WTC11 (cell line): ENCODE data around the gene PGM2. TPM values are rescaled to one million over a fixed set of nuclear protein-coding genes. Genes with fewer than 3 reads are reported as not detected.

Source experiments
- AFF4 ChIP-seq: sonication (generic); formaldehyde crosslinking; IDR thresholded peaks from 2 replicates; pipeline ENCODE4 v1.8.1; 2023; ENCODE audit warnings: mild to moderate bottlenecking, missing genetic modification reagents, borderline replicate concordance
- ATF2 ChIP-seq: sonication (generic); formaldehyde crosslinking; IDR thresholded peaks from 2 replicates; pipeline ENCODE4 v1.8.1; 2022; ENCODE audit warnings: low read depth, missing genetic modification reagents, borderline replicate concordance
- ATF3 ChIP-seq: sonication (generic); formaldehyde crosslinking; conservative IDR thresholded peaks from 2 replicates; pipeline ENCODE4 v1.8.1; 2022; ENCODE audit warnings: mild to moderate bottlenecking, missing genetic modification reagents
- CBFB ChIP-seq: sonication (generic); formaldehyde crosslinking; IDR thresholded peaks from 2 replicates; pipeline ENCODE4 v1.8.1; 2022; ENCODE audit warnings: mild to moderate bottlenecking, low read depth, missing genetic modification reagents
- CREM ChIP-seq: sonication (generic); formaldehyde crosslinking; IDR thresholded peaks from 2 replicates; pipeline ENCODE4 v1.8.1; 2022; ENCODE audit warnings: mild to moderate bottlenecking, missing genetic modification reagents, moderate library complexity
- E2F5 ChIP-seq: sonication (generic); formaldehyde crosslinking; IDR thresholded peaks from 2 replicates; pipeline ENCODE4 v1.8.1; 2022; ENCODE audit warnings: mild to moderate bottlenecking, moderate library complexity, missing genetic modification reagents
- FOXP1 ChIP-seq: sonication (generic); formaldehyde crosslinking; IDR thresholded peaks from 2 replicates; pipeline ENCODE4 v1.8.0; 2022; ENCODE audit warnings: missing genetic modification reagents, mild to moderate bottlenecking, moderate library complexity, borderline replicate concordance
- GABPB1 ChIP-seq: sonication (generic); formaldehyde crosslinking; IDR thresholded peaks from 2 replicates; pipeline ENCODE4 v1.8.1; 2023; ENCODE audit warnings: mild to moderate bottlenecking, missing genetic modification reagents
- MAX ChIP-seq: sonication (generic); formaldehyde crosslinking; IDR thresholded peaks from 2 replicates; pipeline ENCODE4 v1.8.0; 2022; ENCODE audit warnings: mild to moderate bottlenecking, missing genetic modification reagents
- PRDM15 ChIP-seq: sonication (generic); formaldehyde crosslinking; IDR thresholded peaks from 2 replicates; pipeline ENCODE4 v1.8.0; 2022; ENCODE audit warnings: missing genetic modification reagents
- TEAD1 ChIP-seq: sonication (generic); formaldehyde crosslinking; IDR thresholded peaks from 2 replicates; pipeline ENCODE4 v1.8.0; 2022; ENCODE audit warnings: mild to moderate bottlenecking, missing genetic modification reagents
- TEAD4 ChIP-seq: sonication (generic); formaldehyde crosslinking; IDR thresholded peaks from 2 replicates; pipeline ENCODE4 v1.8.0; 2022; ENCODE audit warnings: mild to moderate bottlenecking, missing genetic modification reagents
- USF2 ChIP-seq: sonication (generic); formaldehyde crosslinking; IDR thresholded peaks from 2 replicates; pipeline ENCODE4 v1.8.1; 2023; ENCODE audit warnings: mild to moderate bottlenecking, missing genetic modification reagents, moderate library complexity
- ZNF121 ChIP-seq: sonication (generic); formaldehyde crosslinking; IDR thresholded peaks from 2 replicates; pipeline ENCODE4 v1.8.0; 2023; ENCODE audit warnings: missing genetic modification reagents
- ZNF263 ChIP-seq: sonication (generic); formaldehyde crosslinking; IDR thresholded peaks from 2 replicates; pipeline ENCODE4 v1.8.1; 2022; ENCODE audit warnings: low read depth, mild to moderate bottlenecking, moderate library complexity, missing genetic modification reagents
- ZNF425 ChIP-seq: fragments of 250-450 bp; sonication (Bioruptor Pico); conservative IDR thresholded peaks from 2 replicates; pipeline ENCODE4 v1.9.0; 2021; ENCODE audit warnings: mild to moderate bottlenecking
- total RNA-seq: library from RNA; stranded (reverse); gene quantifications from 3 replicates; pipeline ENCODE4 v1.2.3, GENCODE V29; 2021

Gene PGM2
- total RNA-seq, 1 experiment from 2014 or later = 31.4 TPM

- TF ChIP-seq PRDM15 (CRISPR knock-in tag) (no peak), GABPB1 (CRISPR knock-in tag) (peak; percentile 32), ZNF425 (CRISPR knock-in tag) (no peak), AFF4 (peak; percentile 74; the same call in 1 of the 2 replicates), FOXP1 (CRISPR knock-in tag) (peak; percentile 48; the same call in 1 of the 2 replicates), TEAD1 (CRISPR knock-in tag) (peak; percentile 77), CREM (CRISPR knock-in tag) (peak; percentile 70; the same call in 1 of the 2 replicates), TEAD4 (peak; percentile 27; the same call in 1 of the 2 replicates), ATF3 (CRISPR knock-in tag) (0 out of 2 replicates have a peak, but pooled peaks have one; percentile 46), USF2 (CRISPR knock-in tag) (0 out of 2 replicates have a peak, but pooled peaks have one; percentile 19), ZNF121 (CRISPR knock-in tag) (no peak), ATF2 (CRISPR knock-in tag) (0 out of 2 replicates have a peak, but pooled peaks have one; percentile 23), CBFB (CRISPR knock-in tag) (0 out of 2 replicates have a peak, but pooled peaks have one; percentile 42), E2F5 (CRISPR knock-in tag) (peak; percentile 94), ZNF263 (CRISPR knock-in tag) (peak; percentile 19; the same call in 1 of the 2 replicates), MAX (CRISPR knock-in tag) (peak; percentile 89)
- TF ChIP-seq, all 79 proteins: peak for 28
Measured at GRCh38 chr4:37826295-37827029, at the start of gene PGM2 (continued).
